PC-9 (cell line): Measurements from ENCODE around the gene NFATC4. TPM values are rescaled to one million over a fixed set of nuclear protein-coding genes. Genes with fewer than 3 reads are reported as not detected.
"Not testable (repeated sequence)": the region's sequence is repeated elsewhere in the genome, so short reads cannot be mapped to it uniquely, and the experiment has no call there.

Experiments used
- BruUV-seq: library from RNA; stranded (reverse); fragments of 400-500 nt; replicated peaks from 2 replicates; lab custom pipeline; 2021; lab: Mats Ljungman, UMichigan
- CTCF ChIA-PET: fragments of 300-600 bp; sonication (Branson Sonifier 250); formaldehyde crosslinking; loops from one replicate; lab custom pipeline; 2022; ENCODE audit warnings: antibody characterized with exemption; lab: Charles Lee
- POLR2A ChIA-PET: fragments of 300-600 bp; sonication (Branson Sonifier 250); formaldehyde crosslinking; loops from one replicate; lab custom pipeline; 2022; ENCODE audit warnings: antibody characterized with exemption; ENCODE audit not compliant: unreplicated experiment; lab: Charles Lee
- DNase-seq, 2 experiments: peaks; one replicate each; pipeline versions ENCODE4 v3.0.0 to v3.0.0-alpha.2; 2015 to 2022; ENCODE audit warnings: mixed read lengths in 1 of 2
- H2AFZ ChIP-seq: fragments of 200-600 bp; sonication (generic); 2 replicates; pipeline ENCODE4 v1.8.1; 2017; ENCODE audit warnings: antibody characterized with exemption
- H3F3A ChIP-seq: fragments of 200-600 bp; sonication (generic); 2 replicates; pipeline ENCODE4 v1.8.1; 2017; ENCODE audit warnings: antibody characterized with exemption, mild to moderate bottlenecking, low read depth; ENCODE audit not compliant: insufficient read depth
- H3K27ac ChIP-seq: fragments of 200-600 bp; sonication (generic); 2 replicates; pipeline ENCODE4 v1.6.1; 2016; ENCODE audit warnings: mixed run types
- H3K27me3 ChIP-seq: fragments of 200-600 bp; sonication (generic); 2 replicates; pipeline ENCODE4 v1.6.1; 2016; ENCODE audit warnings: low read depth, mixed run types; ENCODE audit not compliant: insufficient read depth
- H3K36me3 ChIP-seq: fragments of 200-600 bp; sonication (generic); 2 replicates; pipeline ENCODE4 v1.6.1; 2016; ENCODE audit warnings: low read depth, mixed run types
- H3K4me1 ChIP-seq: fragments of 200-600 bp; sonication (generic); replicated peaks from 2 replicates; pipeline ENCODE4 v1.6.1; 2016; ENCODE audit warnings: mixed run types; ENCODE audit not compliant: insufficient read depth
- H3K4me2 ChIP-seq: fragments of 200-600 bp; sonication (generic); 2 replicates; pipeline ENCODE4 v1.6.1; 2017; ENCODE audit warnings: mixed run types
- H3K4me3 ChIP-seq: fragments of 200-600 bp; sonication (generic); 2 replicates; pipeline ENCODE4 v1.6.1; 2016; ENCODE audit warnings: mixed run types
- H3K79me2 ChIP-seq: fragments of 200-600 bp; sonication (generic); 2 replicates; pipeline ENCODE4 v1.6.1; 2017; ENCODE audit warnings: low read depth, mixed run types
- H3K9me2 ChIP-seq: fragments of 200-600 bp; sonication (generic); 2 replicates; pipeline ENCODE4 v1.8.1; 2017; ENCODE audit warnings: mild to moderate bottlenecking; ENCODE audit not compliant: insufficient read depth
- H3K9me3 ChIP-seq: fragments of 200-600 bp; sonication (generic); 2 replicates; pipeline ENCODE4 v1.8.1; 2016; ENCODE audit warnings: low read depth; ENCODE audit not compliant: insufficient read depth
- H4K20me1 ChIP-seq: fragments of 200-600 bp; sonication (generic); 2 replicates; pipeline ENCODE4 v1.8.1; 2017; ENCODE audit not compliant: insufficient read depth
- EZH2 ChIP-seq: fragments of 200-600 bp; sonication (generic); IDR thresholded peaks from 2 replicates; pipeline ENCODE4 v1.8.0; 2017; ENCODE audit warnings: antibody characterized with exemption, low read depth
- intact Hi-C: fragments of 100-400 bp; cut with micrococcal nuclease; formaldehyde crosslinking; loops from one replicate; pipeline ENCODE4 v1.10.0; 2022; ENCODE audit not compliant: unreplicated experiment
- total RNA-seq: library from RNA; stranded (reverse); gene quantifications from 2 replicates; pipeline ENCODE4 v1.2.3, GENCODE V29; 2021
- TF ChIP-seq, protein P1 (sequence below): fragments of 200-600 bp; sonication (generic); conservative IDR thresholded peaks from 2 replicates; pipeline ENCODE4 v1.6.1; 2017; ENCODE audit warnings: mixed run types, antibody characterized with exemption, mild to moderate bottlenecking, moderate library complexity

NFATC4 gene
- total RNA-seq, 1 experiment from 2014 or later = 48.3 TPM

DNA sequence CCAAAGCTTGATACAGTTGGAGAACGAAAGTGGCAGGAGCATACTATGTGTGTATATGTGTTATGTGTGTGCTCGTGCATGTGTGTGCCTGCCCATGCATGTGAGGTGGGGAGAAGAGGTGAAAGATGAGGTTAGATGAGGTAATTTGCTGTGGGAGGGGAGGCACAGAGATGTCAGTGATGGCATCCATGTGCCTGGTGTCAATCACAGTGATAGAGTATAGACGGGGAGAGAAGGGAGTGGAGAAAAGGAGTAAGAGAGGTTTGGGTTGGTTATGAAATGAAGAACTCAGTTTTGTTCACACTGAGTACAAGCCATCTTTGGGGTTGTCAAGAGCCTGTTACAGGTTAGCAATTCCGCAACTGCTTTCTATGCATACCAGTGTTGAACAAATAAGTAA lies 16.2 kb downstream of the NFATC4 start:
- no peak overlapping the region for H3K4me2 ChIP-seq
- no TSS peak for BruUV-seq
- intact Hi-C loops = no loop called here
- H3K27ac ChIP-seq = no peak overlapping the region
- no peak overlapping the region for H3K4me3 ChIP-seq
- H3K36me3 ChIP-seq = no peaks in the 10 kb centered on the region
- H3K9me2 ChIP-seq = no peaks in the 10 kb centered on the region
- H3K9me3 ChIP-seq = no peaks in the 10 kb centered on the region
- no peak for DNase-seq
- no peaks in the 10 kb centered on the region for H3F3A ChIP-seq
- no peaks in the 10 kb centered on the region for H4K20me1 ChIP-seq
- no peak overlapping the region for H2AFZ ChIP-seq
- ChIA-PET POLR2A (no interaction called here), CTCF (no interaction called here)
- no peaks in the 10 kb centered on the region for H3K27me3 ChIP-seq
- TF ChIP-seq EZH2 = no peak
- TF ChIP-seq, protein P1, sequence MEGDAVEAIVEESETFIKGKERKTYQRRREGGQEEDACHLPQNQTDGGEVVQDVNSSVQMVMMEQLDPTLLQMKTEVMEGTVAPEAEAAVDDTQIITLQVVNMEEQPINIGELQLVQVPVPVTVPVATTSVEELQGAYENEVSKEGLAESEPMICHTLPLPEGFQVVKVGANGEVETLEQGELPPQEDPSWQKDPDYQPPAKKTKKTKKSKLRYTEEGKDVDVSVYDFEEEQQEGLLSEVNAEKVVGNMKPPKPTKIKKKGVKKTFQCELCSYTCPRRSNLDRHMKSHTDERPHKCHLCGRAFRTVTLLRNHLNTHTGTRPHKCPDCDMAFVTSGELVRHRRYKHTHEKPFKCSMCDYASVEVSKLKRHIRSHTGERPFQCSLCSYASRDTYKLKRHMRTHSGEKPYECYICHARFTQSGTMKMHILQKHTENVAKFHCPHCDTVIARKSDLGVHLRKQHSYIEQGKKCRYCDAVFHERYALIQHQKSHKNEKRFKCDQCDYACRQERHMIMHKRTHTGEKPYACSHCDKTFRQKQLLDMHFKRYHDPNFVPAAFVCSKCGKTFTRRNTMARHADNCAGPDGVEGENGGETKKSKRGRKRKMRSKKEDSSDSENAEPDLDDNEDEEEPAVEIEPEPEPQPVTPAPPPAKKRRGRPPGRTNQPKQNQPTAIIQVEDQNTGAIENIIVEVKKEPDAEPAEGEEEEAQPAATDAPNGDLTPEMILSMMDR = no peak
- H3K79me2 ChIP-seq = no peaks in the 10 kb centered on the region
- H3K4me1 ChIP-seq = no peaks in the 10 kb centered on the region

DNA sequence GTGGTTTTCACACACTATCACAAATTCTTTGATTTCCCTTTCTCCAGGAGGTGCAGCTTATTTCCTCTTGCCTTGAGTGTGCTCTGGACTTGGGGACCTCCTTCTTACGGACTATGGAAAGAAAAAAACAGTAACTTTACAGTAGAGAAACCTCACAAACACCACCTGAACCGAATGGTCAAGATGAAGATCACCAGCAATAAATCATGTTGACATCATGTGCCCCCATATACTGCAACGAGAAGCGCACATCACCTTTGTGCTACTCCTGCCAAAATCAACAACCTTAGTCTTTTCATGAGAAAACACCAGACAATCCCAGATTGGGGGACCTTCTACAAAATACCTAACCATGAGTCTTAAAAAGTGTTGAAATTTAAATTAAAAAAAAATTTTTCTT lies 17.5 kb downstream of the NFATC4 start:
- Histone ChIP-seq H3K4me3 (no peak overlapping the region), H3K4me1 (peaks cover under 1% of the 10 kb centered on the region; the same call in 1 of the 2 replicates), H3K9me3 (no peaks in the 10 kb centered on the region), H3F3A (no peaks in the 10 kb centered on the region), H2AFZ (no peak overlapping the region), H4K20me1 (no peaks in the 10 kb centered on the region), H3K27me3 (no peaks in the 10 kb centered on the region), H3K4me2 (no peak overlapping the region), H3K79me2 (no peaks in the 10 kb centered on the region), H3K27ac (no peak overlapping the region), H3K9me2 (no peaks in the 10 kb centered on the region), H3K36me3 (no peaks in the 10 kb centered on the region)
- no TSS peak for BruUV-seq
- ChIA-PET CTCF (no interaction called here), POLR2A (interaction anchor here (0.6 kb wide), 1 partner anchor 19 kb away, joined by 10 read pairs; no protein-coding TSS in a partner anchor)
- no peak for DNase-seq
- no peak for TF ChIP-seq EZH2
- TF ChIP-seq, protein P1 = no peak
- intact Hi-C loops = no loop called here

DNA sequence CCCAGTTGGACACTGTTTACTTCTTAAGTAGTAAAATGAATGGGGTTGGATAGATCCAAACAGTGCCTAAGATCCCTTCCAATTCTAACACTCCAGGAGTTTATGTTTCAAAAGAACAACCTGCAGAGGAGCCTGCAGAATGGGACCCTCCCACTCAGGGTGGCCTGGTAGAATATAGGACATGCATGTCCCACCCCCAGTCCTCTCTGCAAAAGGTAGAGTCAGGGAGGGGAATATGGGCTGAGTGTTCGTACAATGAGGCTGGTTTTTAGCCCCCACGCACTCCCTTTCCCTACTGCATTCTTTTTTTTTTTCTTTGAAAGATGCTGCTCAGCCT lies 19.0 kb downstream of the NFATC4 start:
- peaks cover 10% of the 10 kb centered on the region; the same call in 1 of the 2 replicates for H3K4me1 ChIP-seq
- no peaks in the 10 kb centered on the region for H4K20me1 ChIP-seq
- no TSS peak for BruUV-seq
- no peak for DNase-seq
- H3F3A ChIP-seq = peaks cover 7% of the 10 kb centered on the region; the same call in 1 of the 2 replicates
- ChIA-PET POLR2A (no interaction called here), CTCF (no interaction called here)
- no peak overlapping the region for H3K27ac ChIP-seq
- intact Hi-C loops = no loop called here
- no peak overlapping the region for H3K4me3 ChIP-seq
- no peaks in the 10 kb centered on the region for H3K36me3 ChIP-seq
- H3K4me2 ChIP-seq = no peak overlapping the region
- TF ChIP-seq, protein P1 = no peak
- no peak for TF ChIP-seq EZH2
- no peak overlapping the region for H2AFZ ChIP-seq
- H3K9me2 ChIP-seq = no peaks in the 10 kb centered on the region
- no peaks in the 10 kb centered on the region for H3K9me3 ChIP-seq
- H3K27me3 ChIP-seq = no peaks in the 10 kb centered on the region
- 0 out of 2 replicates have a peak, but pooled peaks cover 3% of the 10 kb centered on the region for H3K79me2 ChIP-seq

DNA sequence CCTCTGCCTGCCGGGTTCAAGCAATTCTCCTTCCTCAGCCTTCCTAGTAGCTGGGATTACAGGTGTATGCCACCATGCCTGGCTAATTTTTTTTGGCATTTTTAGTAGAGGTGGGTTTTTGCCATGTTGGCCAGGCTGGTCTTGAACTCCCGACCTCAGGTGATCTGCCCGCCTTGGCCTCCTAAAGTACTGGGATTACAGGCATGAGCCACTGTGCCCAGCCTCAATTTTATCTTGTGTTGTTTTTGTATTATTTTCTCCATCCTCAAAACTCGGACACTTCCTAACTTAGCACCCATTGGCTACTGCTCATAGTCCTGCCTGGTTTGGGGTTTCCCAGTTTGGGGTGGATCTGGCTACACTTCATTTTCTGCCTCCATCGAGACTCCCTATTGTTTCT lies 19.6 kb downstream of the NFATC4 start:
- CTCF ChIA-PET = interaction anchor here (1.2 kb wide), 1 partner anchor 21 kb away, joined by 14 read pairs; no protein-coding TSS in a partner anchor

More for the DNA sequence above, 19.6 kb downstream of the NFATC4 start:
- Histone ChIP-seq H3K4me1 (peaks cover 13% of the 10 kb centered on the region), H3F3A (peaks cover 12% of the 10 kb centered on the region)
- H3K27me3 ChIP-seq, H3K9me3 ChIP-seq, H4K20me1 ChIP-seq, BruUV-seq, intact Hi-C loops, H3K9me2 ChIP-seq, H3K4me2 ChIP-seq, H3K79me2 ChIP-seq, DNase-seq, H3K4me3 ChIP-seq, H2AFZ ChIP-seq, H3K36me3 ChIP-seq, H3K27ac ChIP-seq, POLR2A ChIA-PET: not testable (repeated sequence)
